Measurements from ENCODE around the gene SMIM36.
A peak's percentile ranks its signal among the peaks of the same experiment; 100 is the strongest.
"Not testable (repeated sequence)": the region's sequence is repeated elsewhere in the genome, so short reads cannot be mapped to it uniquely, and the experiment has no call there.

Gene SMIM36

DNA sequence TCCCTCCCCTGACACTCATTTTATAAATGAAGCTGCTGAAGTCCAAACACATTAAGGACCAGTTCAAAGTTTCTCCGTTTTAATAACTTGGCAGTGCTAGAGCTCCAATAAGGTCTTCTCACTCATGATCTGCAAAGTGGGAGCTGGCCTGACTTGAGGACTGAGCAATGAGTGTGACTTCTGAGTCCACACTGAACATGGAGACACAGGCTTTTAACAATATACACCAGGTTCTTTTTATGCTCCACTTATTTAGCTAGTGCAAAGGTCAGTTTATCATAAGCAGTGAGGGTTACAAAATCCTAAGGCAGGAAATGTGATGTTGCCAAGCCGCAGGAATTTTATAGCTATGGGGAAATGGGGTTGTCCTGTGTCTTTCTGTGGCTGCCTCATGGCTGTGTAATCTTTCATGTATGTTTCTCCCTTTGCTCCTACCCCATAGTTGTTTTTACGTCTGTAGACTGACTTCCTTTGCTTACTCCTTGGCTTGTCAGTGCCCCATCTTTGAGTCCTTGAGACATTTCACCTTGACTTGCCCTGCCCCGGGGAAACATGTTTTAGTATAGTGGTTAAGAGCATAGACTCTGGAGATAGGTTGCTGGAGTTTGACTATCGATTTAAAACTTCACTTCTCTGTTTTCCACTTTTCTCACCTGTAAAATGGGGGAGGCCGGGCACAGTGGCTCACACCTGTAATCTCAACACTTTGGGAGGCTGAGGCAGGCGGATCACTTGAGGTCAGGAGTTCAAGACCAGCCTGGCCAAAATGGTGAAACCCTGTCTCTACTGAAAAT lies 77.4 kb downstream of the SMIM36 start:
- DNase-seq (ENCODE audit: low read depth) = no peak

DNA sequence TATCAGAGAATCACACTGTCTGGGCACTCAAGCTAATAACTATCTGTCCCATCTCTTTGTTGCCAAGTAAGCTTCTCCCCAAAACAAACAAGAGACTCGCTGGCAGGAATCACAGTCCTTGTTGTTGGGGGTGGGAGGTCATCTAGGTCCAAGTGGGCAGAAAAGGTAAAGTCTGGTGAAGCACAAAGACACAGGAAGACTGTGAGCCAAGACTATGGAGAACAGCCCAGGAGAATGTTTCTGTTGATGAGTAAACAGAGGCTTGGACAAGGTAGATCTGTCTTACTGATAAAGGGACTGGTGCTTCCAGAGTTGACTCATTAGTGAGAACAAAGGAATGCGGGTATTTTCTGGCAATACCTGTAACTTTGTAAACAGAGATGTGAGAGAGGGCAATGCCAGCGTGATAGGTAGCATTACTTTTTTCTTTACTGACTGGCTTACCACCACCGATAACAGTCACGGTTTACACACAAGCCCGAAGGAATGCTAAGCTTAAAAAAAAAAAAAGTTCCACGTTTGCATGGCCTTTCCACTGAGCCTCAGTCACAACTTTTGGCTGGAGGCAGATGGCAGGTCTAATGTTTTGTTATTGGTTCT lies 78.1 kb downstream of the SMIM36 start:
- no peak for DNase-seq (ENCODE audit: low read depth)

DNA sequence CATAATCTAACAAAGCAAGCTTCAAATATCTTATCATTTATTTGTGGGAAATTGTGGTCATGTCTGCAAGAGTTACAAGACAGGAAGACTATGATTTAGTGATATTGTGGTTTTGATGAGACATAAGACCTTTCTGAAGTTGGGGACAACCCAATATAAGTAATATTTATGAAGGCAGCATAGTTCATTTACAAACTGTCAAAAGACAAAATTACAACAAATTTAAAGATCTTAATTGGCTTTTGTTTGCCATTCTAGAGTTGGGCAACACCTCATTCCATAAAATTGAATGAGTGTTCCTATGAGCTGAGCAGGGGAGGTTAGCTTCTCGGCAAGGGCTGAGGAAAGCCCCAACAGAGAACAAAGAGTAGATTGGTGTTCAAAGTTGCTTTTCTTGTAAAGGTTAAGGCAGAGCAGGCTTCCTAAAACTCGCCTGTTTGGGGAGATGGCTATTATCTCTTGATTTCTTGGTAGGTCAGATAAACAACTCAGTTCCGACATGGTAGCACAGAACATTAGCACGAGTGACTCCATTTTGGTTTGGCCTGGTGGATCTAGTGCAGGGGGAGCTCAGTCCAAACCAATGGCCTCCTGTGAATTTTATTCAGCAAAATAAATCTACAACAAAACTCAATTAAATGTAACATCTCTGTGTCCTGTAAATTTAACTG lies 78.8 kb downstream of the SMIM36 start:
- DNase-seq (ENCODE audit: low read depth) = no peak

DNA sequence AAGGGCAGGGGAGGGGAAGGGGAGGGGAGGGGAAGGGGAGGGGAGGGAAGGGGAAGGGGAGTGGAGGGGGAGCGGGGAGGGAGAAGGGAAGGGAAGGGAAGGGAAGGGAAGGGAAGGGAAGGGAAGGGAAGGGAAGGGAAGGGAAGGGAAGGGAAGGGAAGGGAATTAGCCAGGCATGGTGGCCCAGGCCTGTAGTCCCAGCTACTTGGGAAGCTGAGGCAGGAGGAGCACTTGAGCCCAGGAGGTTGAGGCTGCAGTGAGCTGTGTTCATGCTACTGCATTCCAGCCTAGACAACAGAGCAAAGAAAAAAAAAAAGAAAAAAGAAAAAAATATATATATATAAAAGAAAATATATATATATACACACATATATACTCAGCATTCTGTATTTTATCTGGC lies 79.3 kb downstream of the SMIM36 start:
- not testable (repeated sequence) for DNase-seq (ENCODE audit: low read depth)

DNA sequence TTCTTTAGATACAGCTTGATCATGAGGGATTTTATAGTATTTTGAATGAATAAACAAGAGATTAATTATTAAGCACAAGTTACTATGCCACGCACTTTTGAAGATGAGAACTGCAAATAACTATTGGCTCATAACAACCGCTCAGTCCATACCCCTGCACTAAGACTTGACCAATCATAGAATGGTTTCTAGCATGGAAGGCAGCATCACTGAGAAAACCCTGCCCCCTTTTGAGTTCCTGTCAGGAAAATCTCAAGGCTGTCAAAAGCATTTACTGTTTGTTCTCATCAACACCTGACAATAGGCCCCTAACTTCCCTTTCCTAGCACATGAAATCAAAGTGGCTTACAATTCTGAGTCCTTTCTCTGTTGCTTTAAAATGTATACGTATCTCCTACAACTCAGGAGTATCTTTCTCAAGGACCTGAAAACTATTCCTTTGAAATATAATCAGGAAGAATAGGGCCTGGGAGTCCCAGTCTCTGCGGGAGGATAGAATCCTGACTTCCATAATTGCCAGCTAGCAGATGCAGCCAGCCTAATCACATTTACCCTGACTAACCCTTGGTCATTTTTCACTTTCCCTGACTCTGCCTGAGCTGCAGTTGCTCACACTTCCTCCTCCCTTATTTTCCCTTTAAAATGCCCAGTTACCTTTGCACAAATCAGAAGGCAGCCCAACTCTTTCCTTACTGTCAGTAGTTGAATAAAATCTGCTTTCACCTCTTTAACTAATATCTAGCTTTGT lies 80.5 kb downstream of the SMIM36 start:
- no peak for DNase-seq (ENCODE audit: low read depth)

DNA sequence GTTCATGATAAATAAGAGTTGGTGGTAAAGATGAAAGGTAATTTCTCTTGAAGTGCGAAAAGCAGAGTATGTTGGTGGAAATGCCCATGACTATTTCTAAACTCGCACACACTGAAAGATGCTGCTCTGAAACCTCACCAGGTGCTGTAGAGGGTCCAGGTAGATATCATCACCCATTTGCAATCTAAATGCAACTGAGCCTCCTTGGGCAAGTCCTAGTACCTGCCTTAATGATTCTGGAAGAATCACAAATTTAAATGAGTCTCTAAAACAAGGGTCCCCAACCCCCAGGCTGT lies 83.7 kb downstream of the SMIM36 start:
- no peak for DNase-seq (ENCODE audit: low read depth)

DNA sequence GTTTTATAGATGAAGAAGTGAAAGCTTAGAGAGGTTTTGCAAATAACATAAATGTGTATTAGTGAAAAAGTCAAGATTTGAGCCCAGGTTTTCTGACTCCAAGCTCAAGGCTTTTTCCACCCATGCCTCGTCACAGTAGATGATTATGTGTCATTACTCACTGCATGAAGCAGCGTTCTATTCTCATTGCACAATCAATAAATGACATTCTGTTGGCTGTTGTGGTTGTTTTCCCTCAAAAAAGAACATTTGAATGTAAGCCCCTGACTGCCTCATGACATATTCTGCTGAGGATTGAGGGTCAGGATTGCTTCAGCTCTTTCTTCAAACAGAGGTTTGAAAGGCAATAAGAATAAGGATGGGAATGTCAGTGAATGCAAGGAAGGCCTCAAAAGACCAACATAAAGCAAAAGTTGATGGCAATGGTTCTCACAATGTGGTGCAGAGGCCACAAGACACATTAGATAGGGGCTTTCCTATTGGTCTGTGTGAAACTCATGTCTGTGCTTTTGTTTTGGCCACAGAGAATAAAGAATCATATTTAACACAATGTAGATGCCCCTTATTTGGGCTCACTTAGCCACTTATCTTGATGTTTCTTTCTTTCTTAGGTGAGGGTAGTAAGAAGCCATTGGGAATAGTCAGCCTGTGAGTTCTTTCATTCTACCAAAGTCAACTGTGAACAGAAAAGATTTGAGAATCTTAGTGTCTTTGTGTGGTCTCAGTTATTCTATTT lies 84.2 kb downstream of the SMIM36 start:
- no peak for DNase-seq (ENCODE audit: low read depth)

DNA sequence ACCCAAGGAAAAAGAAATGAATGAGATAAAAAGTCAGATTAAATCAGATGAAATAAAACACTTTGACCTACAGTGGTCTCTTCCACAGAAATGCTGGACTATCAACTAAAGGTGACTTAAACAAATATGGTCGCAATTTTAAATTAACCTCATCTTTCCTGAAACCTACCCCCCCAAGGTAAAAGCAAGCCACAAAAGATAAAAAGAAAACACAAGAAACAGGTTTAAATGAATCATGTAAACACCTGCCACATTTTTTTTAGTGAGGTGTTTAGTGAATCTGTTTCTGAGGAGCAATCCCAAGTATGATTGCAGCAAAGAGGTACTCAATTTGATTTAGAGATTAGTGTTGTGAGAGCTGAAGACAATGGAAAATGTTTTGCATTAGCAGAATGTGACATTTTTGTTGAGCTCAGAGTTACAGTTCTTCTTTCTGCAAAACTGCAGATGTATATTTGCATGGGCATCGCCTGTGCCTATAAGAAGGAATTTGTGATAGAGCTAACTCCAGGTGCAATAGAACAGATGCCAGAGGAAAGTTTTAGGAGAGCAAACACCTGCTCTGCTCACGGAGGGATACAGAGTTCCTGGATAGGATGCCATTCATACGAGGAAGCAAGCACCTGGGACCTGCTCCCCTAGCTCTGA lies 86.2 kb downstream of the SMIM36 start:
- no peak for DNase-seq (ENCODE audit: low read depth)

DNA sequence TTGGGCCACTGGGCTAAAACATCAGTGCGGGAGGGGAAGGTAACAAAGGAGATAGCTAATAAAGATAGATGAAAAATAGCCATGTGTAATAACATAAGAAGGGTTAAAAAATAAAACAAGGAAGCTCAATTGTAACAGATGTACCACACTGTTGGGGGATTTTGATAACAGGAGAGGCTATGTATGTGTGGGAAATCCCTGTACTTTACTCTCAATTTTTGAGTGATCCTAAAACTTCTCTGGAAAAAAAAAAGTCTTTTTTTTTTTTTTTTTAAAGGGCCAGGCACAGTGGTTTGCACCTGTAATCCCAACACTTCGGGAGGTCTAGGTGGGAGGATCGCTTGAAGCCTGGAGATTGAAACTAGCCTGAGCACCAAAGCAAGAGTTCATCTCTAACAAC lies 87.7 kb downstream of the SMIM36 start:
- no peak for DNase-seq (ENCODE audit: low read depth)

DNA sequence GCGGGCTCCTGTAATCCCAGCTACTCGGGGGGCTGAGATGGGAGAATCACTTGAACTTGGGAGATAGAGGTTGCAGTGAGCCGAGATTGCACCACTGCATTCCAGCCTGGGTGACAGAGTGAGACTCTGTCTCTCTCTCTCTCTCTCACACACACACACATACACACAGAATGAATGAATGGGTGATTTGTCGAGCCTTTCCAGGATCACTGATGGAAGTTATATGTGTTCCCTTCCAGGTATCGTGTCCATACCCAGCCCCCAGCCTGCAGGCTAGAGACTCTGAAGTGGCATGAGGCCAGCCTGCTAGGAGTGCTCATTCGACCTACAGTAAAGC lies 88.5 kb downstream of the SMIM36 start:
- DNase-seq (ENCODE audit: low read depth) = not testable (repeated sequence)

DNA sequence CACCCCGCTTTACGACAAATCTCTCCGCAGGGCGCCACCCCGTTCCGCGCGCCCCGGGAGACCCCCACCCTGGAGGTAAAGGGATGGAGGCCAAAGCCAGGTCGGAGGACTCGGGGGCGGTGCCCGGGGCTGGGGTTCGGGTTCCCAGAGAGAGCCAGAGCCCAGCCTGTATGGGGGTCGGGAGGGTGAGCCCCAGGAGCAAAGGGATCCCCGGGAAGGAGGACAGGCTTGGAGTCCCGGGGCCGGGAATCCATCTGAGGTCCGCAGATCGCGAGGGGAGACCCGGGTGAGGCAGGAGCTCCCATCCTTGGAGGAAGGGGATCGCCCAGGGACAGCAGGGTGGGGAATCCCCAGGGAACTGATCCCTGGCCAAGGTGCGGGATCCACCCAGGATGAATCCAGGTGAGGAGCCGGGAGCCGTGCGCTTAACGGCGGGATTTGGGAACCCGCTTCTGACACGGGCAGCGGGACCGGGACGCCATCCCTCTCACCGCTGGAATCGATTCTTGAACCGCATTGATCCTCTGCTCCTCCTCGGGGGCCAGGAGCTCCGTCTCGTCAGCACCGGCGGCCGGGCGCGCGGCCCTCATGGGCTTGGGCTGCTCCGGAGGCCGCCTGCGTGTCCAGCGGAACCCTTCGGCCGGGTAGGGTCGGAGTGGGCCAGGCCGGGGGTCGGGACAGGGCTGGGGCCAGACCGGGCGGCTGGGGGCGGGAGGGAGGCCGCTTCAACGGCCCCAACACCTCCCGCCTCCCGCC lies 89.9 kb downstream of the SMIM36 start, which contains the start of gene MMD:
MMD (minus strand) TSS at position 657 of the 756 bp plus-strand sequence; CDS start at position 517, 140 bp downstream.
- DNase-seq (ENCODE audit: low read depth) = peak; percentile 0

DNA sequence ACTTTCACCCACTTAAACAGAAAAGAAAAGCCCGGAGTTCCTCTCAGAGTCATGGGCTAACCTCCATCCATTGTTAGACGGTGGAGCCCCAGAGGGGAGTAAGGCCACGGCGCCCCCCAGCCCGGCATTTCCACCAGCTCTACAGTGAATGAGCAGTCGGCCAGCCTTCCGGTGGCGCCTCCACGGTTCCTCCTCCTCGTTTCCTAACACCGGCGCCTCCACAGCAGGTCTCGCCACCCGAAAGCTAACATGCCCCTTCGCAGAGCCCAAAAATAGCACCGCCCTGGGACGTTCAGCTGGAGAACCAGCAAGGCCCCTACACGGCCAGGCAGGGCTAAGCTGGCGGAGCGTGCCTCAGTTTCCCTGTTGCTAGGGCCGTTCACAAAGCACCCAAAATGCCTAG lies 90.5 kb downstream of the SMIM36 start:
- DNase-seq (ENCODE audit: low read depth) = peak; percentile 19

DNA sequence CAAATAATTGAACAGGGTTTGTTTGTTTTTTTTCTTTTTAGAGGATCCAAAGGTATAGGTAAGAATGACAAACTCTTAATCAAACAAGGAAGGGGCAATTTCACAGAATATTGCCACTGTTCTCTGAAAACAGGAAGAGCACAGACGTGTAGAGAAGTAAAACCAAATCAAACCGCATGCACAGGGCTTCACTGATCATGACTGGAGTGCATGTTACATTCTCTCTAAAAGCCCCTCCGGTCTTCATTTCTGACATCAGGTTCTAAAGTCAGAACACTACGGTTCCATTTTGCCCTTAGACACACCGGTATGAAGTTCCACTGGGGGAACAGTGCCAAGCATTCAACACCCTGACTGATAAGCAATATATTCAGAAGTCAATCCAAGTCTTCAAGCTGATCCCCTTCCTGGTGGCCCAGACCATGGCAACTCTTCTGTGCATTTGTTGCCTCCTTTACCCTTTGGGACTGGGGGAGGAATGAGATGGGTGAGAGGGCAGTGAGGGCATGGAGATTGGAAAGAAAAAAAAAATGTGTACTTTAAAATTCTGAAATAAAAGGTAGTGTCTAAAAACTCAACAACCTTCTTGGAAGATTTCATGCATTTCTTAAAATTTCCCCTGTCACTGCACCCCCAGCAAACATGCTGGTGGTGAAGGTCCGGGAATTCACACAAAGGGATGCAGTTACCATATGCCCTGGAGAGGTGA lies 91.0 kb downstream of the SMIM36 start:
- peak; percentile 2 for DNase-seq (ENCODE audit: low read depth)

DNA sequence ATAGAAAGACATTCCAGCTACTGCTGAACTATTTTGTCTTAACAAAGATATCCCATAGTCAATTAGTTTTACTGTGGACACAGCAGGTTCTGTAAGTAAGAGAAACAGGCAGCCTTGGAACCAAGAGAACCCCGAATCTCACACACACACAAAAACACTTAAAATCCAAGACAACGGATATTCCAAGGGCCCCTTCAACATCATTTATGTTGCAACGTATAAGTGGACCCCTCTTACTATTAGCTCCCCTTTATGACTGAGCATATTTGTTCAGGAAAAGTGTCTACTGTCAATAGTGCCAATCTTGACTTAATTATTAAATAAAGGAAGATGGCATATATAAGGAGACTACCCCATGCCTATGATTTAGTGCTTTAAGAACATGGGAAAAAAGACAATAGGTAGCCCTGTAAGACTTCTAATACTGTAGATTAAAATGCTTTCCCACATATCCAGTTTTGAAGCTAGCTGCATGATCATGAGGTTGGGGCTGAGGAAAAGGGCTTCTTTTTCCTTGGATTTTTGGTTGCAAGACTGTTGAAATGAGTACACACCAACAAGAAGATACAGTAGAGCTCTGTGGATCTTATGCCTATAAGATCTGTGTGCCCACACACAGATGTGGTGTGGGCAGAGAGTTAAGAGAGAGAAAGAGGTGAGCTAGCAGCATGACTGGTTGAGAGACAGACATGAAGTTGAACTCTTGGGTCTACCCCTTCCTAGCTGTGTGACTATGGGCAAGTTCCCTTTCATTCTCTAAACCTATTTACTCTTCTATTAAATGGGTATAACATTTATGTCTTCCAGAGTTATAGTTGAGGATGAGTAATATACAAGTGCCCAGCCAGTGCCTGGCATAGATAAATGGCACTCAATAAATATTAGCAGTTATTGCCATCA lies 92.6 kb downstream of the SMIM36 start:
- DNase-seq (ENCODE audit: low read depth) = no peak

DNA sequence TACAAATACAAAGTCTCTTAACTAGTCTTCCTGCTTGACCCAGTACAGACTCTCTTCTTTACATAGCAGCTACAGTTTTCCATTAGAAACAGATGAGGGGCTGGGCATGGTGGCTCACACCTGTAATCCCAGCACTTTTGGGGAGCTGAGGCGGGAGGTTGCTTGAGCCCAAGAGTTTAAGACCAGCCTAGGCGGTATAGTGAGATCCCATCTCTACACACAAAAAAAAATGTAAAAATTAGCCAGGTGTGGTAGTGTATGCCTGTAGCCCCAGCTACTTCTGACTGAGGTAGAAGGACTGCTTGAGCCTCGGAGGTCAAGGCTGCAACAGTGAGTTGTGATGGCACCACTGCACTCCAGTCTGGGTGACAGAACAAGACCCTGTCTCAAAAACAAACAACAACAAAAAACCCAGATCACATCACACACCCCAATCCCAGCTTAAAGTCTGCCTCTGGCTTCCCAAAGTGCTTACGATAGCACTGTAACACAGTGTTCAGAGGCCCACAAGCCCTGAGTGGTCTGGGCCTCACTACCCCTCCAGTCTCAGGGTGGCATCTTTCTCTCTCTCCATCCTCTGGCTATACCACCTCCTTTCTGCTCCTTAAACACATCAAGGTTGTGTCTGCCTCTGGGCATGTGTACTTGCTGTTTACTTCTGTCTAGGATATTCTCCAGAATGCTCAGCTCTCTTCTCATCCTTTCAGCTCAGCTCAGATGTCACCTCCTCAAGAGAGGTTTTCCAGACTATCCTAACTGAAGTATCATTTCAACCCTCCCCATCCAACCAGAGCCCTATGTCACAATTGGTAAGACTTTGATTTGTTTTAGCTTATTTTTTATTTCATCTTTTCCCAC lies 93.6 kb downstream of the SMIM36 start:
- no peak for DNase-seq (ENCODE audit: low read depth)

DNA sequence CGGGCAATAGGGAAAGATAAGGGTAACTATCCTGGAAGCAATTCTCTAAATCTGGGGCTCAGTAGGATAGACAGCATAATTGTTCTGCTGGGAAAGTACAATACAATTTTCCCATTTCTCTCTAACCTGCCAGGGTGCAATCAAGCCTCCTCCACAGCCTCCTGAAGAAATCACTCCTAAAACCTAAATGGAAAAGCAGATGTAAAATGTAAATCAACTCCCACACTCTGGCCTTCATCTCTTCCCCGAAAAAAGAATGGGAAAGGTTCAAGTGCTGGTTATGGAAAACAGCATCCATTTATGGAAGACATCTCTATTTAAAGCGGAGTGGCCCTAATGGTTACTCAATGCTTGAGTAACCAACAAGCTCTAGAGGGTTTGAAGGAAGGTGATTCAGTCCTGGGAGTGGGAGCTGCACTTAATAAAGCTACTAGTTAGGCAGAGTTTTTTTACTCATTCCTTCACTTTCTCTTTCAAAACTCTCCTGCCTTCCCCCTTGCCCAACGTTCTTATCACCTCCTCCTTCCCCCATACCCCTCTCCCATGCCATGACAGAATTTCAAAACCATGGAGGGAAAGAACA lies 94.7 kb downstream of the SMIM36 start:
- no peak for DNase-seq (ENCODE audit: low read depth)

DNA sequence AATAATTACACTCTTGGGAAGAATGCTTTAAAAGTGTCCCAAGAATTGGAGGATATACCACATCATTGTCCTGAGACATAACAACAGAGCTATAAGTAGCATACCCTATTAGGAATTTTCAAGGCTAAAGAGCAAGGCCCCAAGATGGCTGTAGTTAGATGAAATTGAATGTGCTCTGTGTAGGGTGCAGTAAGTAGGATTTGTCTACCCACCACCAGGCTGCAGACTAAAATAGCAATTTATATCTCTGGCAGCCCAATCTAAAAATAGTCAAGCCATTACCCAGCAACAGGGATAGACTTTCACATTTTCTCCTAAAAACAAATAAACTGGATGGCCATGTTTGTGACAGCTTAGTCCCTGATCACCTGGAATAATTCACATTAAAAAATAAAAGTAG lies 95.3 kb downstream of the SMIM36 start:
- no peak for DNase-seq (ENCODE audit: low read depth)

DNA sequence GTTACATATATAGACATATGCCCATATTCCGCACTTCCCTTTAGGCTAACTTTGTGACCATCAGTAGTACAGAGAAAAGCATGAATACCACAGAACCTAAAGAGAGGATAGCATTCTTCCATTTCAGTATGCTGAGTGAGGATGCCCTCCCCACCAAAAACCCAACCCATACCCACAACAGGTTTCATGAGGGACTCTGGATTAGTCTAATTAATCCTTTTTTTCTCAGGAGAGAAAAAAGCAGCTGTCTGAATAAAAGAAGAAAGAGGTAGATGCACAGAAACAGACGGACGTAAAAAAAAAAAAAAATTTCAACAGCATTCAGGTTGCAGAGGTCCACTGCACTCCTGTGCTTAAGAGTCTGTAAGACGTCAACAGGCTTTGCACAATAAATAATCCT lies 96.3 kb downstream of the SMIM36 start:
- no peak for DNase-seq (ENCODE audit: low read depth)

All from T-helper 22 cell (primary cell).